K562 (cell line): ENCODE data around the gene MME. TPM values are rescaled to one million over a fixed set of nuclear protein-coding genes. Genes with fewer than 3 reads are reported as not detected.
"Not testable (repeated sequence)": the region's sequence is repeated elsewhere in the genome, so short reads cannot be mapped to it uniquely, and the experiment has no call there.

Experiments
- ATAC-seq: fragments of 200-7000 bp; cut with Tn5 transposase; 3 replicates; pipeline ENCODE4 v1.9.1; 2020; ENCODE audit warnings: moderate library complexity
- BruUV-seq: library from RNA; stranded (reverse); fragments of 400-500 nt; replicated peaks from 2 replicates; lab custom pipeline; 2021; lab: Mats Ljungman, UMichigan
- CTCF ChIA-PET: fragments of 300-600 bp; formaldehyde crosslinking; extraction: SDS; loops from one replicate; lab custom pipeline; 2021; ENCODE audit warnings: low intra/inter-chr PET ratio; lab: Yijun Ruan, JAX
- POLR2A ChIA-PET: fragments of 300-600, 350-650 bp; sonication (Branson Sonifier 250); formaldehyde crosslinking; extraction: SDS; loops from one replicate; lab custom pipeline; 2021; ENCODE audit warnings: antibody characterized with exemption, inconsistent platforms; lab: Yijun Ruan, JAX
- DNase-seq, 4 experiments: peaks; one replicate each; pipeline versions ENCODE4 v3.0.0 to v3.0.0-alpha.2; 2011 to 2018; ENCODE audit warnings: low spot score in 3 of 4, mixed read lengths in 3 of 4; ENCODE audit errors: extremely low read depth in 1 of 4
- FAIRE-seq: peaks from 2 replicates; lab custom pipeline; 2011; peaks lifted over from hg19 to GRCh38; lab: Jason Lieb, UNC
- H2AFZ ChIP-seq: 2 replicates; pipeline ENCODE4 v1.6.0; 2011; ENCODE audit warnings: low read depth, low read length, control low read depth, inconsistent platforms
- H3K27ac ChIP-seq: fragments of 200-600 bp; 3 replicates; pipeline ENCODE4 v1.8.0; 2011; ENCODE audit warnings: low read depth, mild to moderate bottlenecking, control low read depth, inconsistent platforms, low read length, moderate library complexity, mixed read lengths; ENCODE audit errors: extremely low read depth
- H3K27me3 ChIP-seq, 2 experiments: fragments of 300-600 bp in 1 of 2; 2 replicates in 1 of 2; 3 replicates in 1 of 2; pipeline versions ENCODE4 v1.6.0 to v1.8.0; 2011; ENCODE audit warnings: inconsistent platforms in 2 of 2, low read length in 2 of 2, mild to moderate bottlenecking in 1 of 2, mixed read lengths in 1 of 2, moderate library complexity in 1 of 2; ENCODE audit not compliant: control insufficient read depth in 2 of 2, insufficient read depth in 2 of 2
- H3K36me3 ChIP-seq: fragments of 300-600 bp; 3 replicates; pipeline ENCODE4 v1.8.0; 2011; ENCODE audit warnings: mild to moderate bottlenecking, low read length, inconsistent platforms; ENCODE audit not compliant: control insufficient read depth, insufficient read depth
- H3K4me1 ChIP-seq, 2 experiments: fragments of 200-600 bp in 1 of 2; replicated peaks in 1 of 2; 2 replicates in 1 of 2; 3 replicates in 1 of 2; pipeline versions ENCODE4 v1.5.1 to v1.8.0; 2011; ENCODE audit warnings: inconsistent platforms in 2 of 2, low read length in 2 of 2, mild to moderate bottlenecking in 1 of 2, mixed read lengths in 1 of 2, moderate library complexity in 1 of 2; ENCODE audit not compliant: control insufficient read depth in 2 of 2, insufficient read depth in 2 of 2
- H3K4me2 ChIP-seq: 2 replicates; pipeline ENCODE4 v1.6.1; 2011; ENCODE audit warnings: low read length, control low read depth, inconsistent platforms, mixed read lengths; ENCODE audit not compliant: insufficient read depth
- H3K4me3 ChIP-seq: fragments of 200-600 bp; sonication (generic), shearing (Covaris generic); 2 replicates; pipeline ENCODE4 v1.5.1; 2016; ENCODE audit warnings: control low read depth, inconsistent platforms
- H3K79me2 ChIP-seq: fragments of 200-600 bp; 3 replicates; pipeline ENCODE4 v1.8.0; 2011; ENCODE audit warnings: low read length, inconsistent platforms; ENCODE audit not compliant: control insufficient read depth, insufficient read depth
- H3K9ac ChIP-seq, 2 experiments: 2 replicates each; pipeline versions ENCODE4 v1.6.0 to v1.6.1; 2011; ENCODE audit warnings: low read depth in 2 of 2, low read length in 2 of 2, control low read depth in 1 of 2, inconsistent platforms in 1 of 2, mild to moderate bottlenecking in 1 of 2, mixed read lengths in 1 of 2; ENCODE audit not compliant: insufficient read depth in 1 of 2
- H3K9me1 ChIP-seq: one replicate; pipeline ENCODE4 v1.6.0; 2011; ENCODE audit warnings: inconsistent platforms, mild to moderate bottlenecking, low read length, moderate library complexity; ENCODE audit not compliant: control insufficient read depth, insufficient read depth
- H3K9me3 ChIP-seq: replicated peaks from 2 replicates; pipeline ENCODE4 v1.5.1; 2011; ENCODE audit warnings: low read depth, low read length, inconsistent platforms; ENCODE audit not compliant: control insufficient read depth, insufficient read depth
- H4K20me1 ChIP-seq: replicated peaks from 2 replicates; pipeline ENCODE4 v1.6.1; 2011; ENCODE audit warnings: low read length, inconsistent platforms, mixed read lengths; ENCODE audit not compliant: control insufficient read depth, insufficient read depth
- BCOR ChIP-seq: fragments of 450-650 bp; IDR thresholded peaks from 2 replicates; pipeline ENCODE4 v1.6.1; 2016
- FOS ChIP-seq: IDR thresholded peaks from 3 replicates; pipeline ENCODE4 v1.6.1; 2011; ENCODE audit not compliant: insufficient read length; ENCODE audit errors: extremely low read depth
- KDM1A ChIP-seq, 2 experiments: fragments of 450-650 bp; IDR thresholded peaks; 2 replicates each; pipeline ENCODE4 v1.6.1; 2016; ENCODE audit warnings: mild to moderate bottlenecking in 2 of 2
- MTA2 ChIP-seq: fragments of 450-650 bp; IDR thresholded peaks from 2 replicates; pipeline ENCODE4 v1.6.1; 2016; ENCODE audit warnings: low read depth
- POU5F1 ChIP-seq: fragments of 150-350 bp; IDR thresholded peaks from 2 replicates; pipeline ENCODE4 v1.6.1; 2014; ENCODE audit warnings: borderline replicate concordance, low read length, low read depth, mild to moderate bottlenecking; ENCODE audit not compliant: partially characterized antibody
- RBM25 ChIP-seq: fragments of 200-400 bp; formaldehyde crosslinking; IDR thresholded peaks from 2 replicates; pipeline ENCODE4 v1.6.1; 2018; ENCODE audit warnings: low read length, low read depth, moderate library complexity; ENCODE audit not compliant: severe bottlenecking
- ZNF146 ChIP-seq: IDR thresholded peaks from one replicate; pipeline ENCODE4 v1.6.1; 2018; ENCODE audit warnings: missing compliant biosample characterization; ENCODE audit not compliant: unreplicated experiment
- ZNF584 ChIP-seq: fragments of 200-800 bp; sonication (Bioruptor generic); IDR thresholded peaks from 2 replicates; pipeline ENCODE4 v1.6.1; 2016; ENCODE audit warnings: low read depth, mild to moderate bottlenecking, missing genetic modification characterization, missing compliant biosample characterization
- WGBS: fragments of 100-300 bp; shearing (Covaris generic); methylation state at CpG from one replicate; pipeline ENCODE4 v1.1.6; 2016; ENCODE audit warnings: low coverage, mixed read lengths; ENCODE audit not compliant: insufficient coverage; ENCODE audit errors: missing lambda C conversion rate; 5-methylcytosine and 5-hydroxymethylcytosine counted together
- in situ Hi-C: fragments of 300-500 bp; cut with MboI; formaldehyde crosslinking; loops from 4 replicates; pipeline ENCODE4 v1.15.0; 2018; ENCODE audit warnings: inconsistent platforms, mixed read lengths
- intact Hi-C: fragments of 100-400 bp; cut with micrococcal nuclease; formaldehyde crosslinking; loops from 2 replicates; pipeline ENCODE4 v1.14.2; 2022
- polyA plus RNA-seq, 8 experiments: library from polyadenylated mRNA; depleted of rRNA in 4 of 8; stranded (reverse) in 5 of 8; unstranded in 3 of 8; fragments of >200 nt; fragmentation: Nextera tagmentation in 2 of 8; fragmentation: Illumina TruSeq in 1 of 8; extraction: Ambion mirVana in 2 of 8; extraction: Trizol in 1 of 8; gene quantifications; 2 replicates each; pipeline versions ENCODE4 v1.2.1 to v1.2.3, GENCODE V29; 2011 to 2014; ENCODE audit warnings: inconsistent platforms in 1 of 8, missing spikeins in 1 of 8
- total RNA-seq, 7 experiments: library from RNA; depleted of rRNA in 6 of 7; stranded (reverse); fragments of >200 nt in 6 of 7; fragmentation: Illumina TruSeq in 2 of 7; extraction: Trizol in 2 of 7; gene quantifications; 2 replicates each; pipeline versions ENCODE4 v1.2.1 to v1.2.3, GENCODE V29; 2011 to 2021; ENCODE audit warnings: low replicate concordance in 1 of 7
- TF ChIP-seq, protein P1 (sequence below): fragments of 450-650 bp; IDR thresholded peaks from 2 replicates; pipeline ENCODE4 v1.6.1; 2016; ENCODE audit warnings: mild to moderate bottlenecking

Gene MME
- total and polyA plus RNA-seq, 9 of the 15 experiments (the other 6 are each of a cell fraction or from before 2014, with no cell fraction given) = 0.80 to 8.6 (median 2.5) TPM

DNA sequence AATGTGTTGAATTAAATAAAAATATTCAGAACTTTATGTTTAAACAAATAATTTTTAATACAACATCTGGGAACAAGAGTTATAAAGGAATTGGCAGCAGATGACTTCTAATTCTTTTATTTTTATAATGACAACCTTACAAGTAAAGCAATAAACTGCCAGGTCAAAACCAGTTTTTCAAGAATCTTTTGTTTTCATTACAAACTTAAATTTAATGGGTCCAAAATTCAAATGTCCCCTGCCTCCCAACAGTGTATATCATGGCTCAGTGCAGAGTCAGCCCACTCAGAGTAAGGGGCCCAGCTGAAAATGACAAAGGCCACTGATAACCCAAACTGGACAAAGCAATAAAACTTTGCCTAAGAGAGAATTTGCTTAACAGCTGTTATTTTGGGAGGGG is 131.8 kb downstream of the MME start:
- Histone ChIP-seq H3K4me2 (no peak overlapping the region), H3K27me3 (no peaks in the 10 kb centered on the region), H3K4me1 (no peaks in the 10 kb centered on the region), H2AFZ (no peak overlapping the region), H3K9me1 (no peaks in the 10 kb centered on the region), H3K36me3 (no peaks in the 10 kb centered on the region), H3K27ac (no peak overlapping the region), H3K9ac (no peak overlapping the region), H3K4me3 (no peak overlapping the region), H3K9me3 (no peaks in the 10 kb centered on the region), H3K79me2 (no peaks in the 10 kb centered on the region), H4K20me1 (no peaks in the 10 kb centered on the region)
- TF ChIP-seq MTA2 = no peak
- TF ChIP-seq FOS = no peak
- TF ChIP-seq POU5F1 = no peak
- TF ChIP-seq ZNF584 = no peak
- CTCF ChIA-PET = no interaction called here
- in situ Hi-C loops (no loop called here), intact Hi-C loops (loop anchor here (10.0 kb wide), 1 partner anchor 113 kb away; no protein-coding TSS in a partner anchor)
- DNase-seq (no peak), FAIRE-seq (no peak), ATAC-seq (no peak)
- BruUV-seq = no TSS peak
- POLR2A ChIA-PET = interaction anchor here (1.8 kb wide), 1 partner anchor 13 kb away, joined by 4 read pairs; no protein-coding TSS in a partner anchor

DNA sequence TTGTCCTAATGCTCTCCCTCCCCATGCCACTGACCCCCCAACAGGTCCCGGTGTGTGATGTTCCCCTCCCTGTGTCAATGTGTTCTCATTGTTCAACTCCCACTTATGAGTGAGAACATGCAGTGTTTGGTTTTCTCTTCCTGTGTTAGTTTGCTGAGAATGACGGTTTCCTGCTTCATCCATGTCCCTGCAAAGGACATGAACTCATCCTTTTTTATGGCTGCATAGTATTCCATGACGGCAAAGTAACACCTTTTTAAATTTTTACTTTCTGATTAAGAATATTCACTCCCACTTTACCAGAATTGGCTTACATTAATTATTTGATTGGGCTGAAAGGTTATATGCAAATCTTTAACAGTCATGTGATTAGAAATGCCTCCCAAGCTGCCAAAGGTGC is 135.9 kb downstream of the MME start:
- H3K79me2 ChIP-seq, POLR2A ChIA-PET, FAIRE-seq, H3K27ac ChIP-seq: not testable (repeated sequence)
- TF ChIP-seq, protein P1, sequence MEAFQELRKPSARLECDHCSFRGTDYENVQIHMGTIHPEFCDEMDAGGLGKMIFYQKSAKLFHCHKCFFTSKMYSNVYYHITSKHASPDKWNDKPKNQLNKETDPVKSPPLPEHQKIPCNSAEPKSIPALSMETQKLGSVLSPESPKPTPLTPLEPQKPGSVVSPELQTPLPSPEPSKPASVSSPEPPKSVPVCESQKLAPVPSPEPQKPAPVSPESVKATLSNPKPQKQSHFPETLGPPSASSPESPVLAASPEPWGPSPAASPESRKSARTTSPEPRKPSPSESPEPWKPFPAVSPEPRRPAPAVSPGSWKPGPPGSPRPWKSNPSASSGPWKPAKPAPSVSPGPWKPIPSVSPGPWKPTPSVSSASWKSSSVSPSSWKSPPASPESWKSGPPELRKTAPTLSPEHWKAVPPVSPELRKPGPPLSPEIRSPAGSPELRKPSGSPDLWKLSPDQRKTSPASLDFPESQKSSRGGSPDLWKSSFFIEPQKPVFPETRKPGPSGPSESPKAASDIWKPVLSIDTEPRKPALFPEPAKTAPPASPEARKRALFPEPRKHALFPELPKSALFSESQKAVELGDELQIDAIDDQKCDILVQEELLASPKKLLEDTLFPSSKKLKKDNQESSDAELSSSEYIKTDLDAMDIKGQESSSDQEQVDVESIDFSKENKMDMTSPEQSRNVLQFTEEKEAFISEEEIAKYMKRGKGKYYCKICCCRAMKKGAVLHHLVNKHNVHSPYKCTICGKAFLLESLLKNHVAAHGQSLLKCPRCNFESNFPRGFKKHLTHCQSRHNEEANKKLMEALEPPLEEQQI = 0 out of 2 replicates have a peak, but pooled peaks have one; percentile 34
- TF ChIP-seq ZNF146 (CRISPR knock-in tag) (peak; percentile 94), RBM25 (peak; percentile 47), BCOR (peak; percentile 63), KDM1A (IDR thresholded peaks at IDR 0.05) (peak in 1 of 2 experiments; percentile 41; a peak in 1 of 4 replicates)
- TF ChIP-seq, all 486 proteins: peak for 5; not testable (repeated sequence) for 481
- in situ Hi-C loops, H3K4me1 ChIP-seq, H3K9me3 ChIP-seq, H3K9me1 ChIP-seq, H4K20me1 ChIP-seq, H2AFZ ChIP-seq, H3K4me3 ChIP-seq, DNase-seq, CTCF ChIA-PET, ATAC-seq, H3K36me3 ChIP-seq, H3K4me2 ChIP-seq, BruUV-seq, H3K27me3 ChIP-seq, H3K9ac ChIP-seq: not testable (repeated sequence)
- intact Hi-C loops = loop anchor here (10.0 kb wide), 1 partner anchor 109 kb away; no protein-coding TSS in a partner anchor
- WGBS = 71% methylated on average over 3 of the region's 3 CpGs
